Measurements from ENCODE around the gene DNM3. TPM values are rescaled to one million over a fixed set of nuclear protein-coding genes. Genes with fewer than 3 reads are reported as not detected.

DNM3 gene
- total RNA-seq, 1 donor from 2014 or later = 9.6 TPM

DNA sequence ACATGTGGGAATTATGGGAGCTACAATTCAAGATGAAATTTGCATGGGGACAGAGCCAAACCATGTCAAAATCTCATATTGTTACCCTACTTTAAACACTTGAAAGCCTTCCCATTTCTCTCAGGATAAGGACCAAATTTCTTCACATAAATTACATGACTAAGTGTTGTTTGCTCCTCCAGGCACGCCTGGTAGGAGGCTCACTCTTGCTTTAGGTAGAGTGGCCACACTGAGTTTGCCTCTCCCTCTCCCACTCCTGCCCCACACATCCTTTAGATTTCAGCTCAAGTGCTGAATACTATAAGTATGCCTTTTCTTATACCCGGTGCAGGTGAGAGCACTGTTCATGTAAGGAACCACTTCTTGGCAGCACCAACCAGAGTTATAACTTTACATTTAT lies 279.1 kb downstream of the DNM3 start:
- H3K36me3 ChIP-seq = no peaks in the 10 kb centered on the region
- intact Hi-C loops (cut with DNase I) = no loop called here
- no peak overlapping the region for H3K4me3 ChIP-seq
- no peaks in the 10 kb centered on the region for H3K4me1 ChIP-seq
- DNase-seq (ENCODE audit: low spot score in 2 of 2) = no peak
- no peaks in the 10 kb centered on the region for H3K9me3 ChIP-seq
- H3K27me3 ChIP-seq = no peaks in the 10 kb centered on the region
- H3K27ac ChIP-seq = no peak overlapping the region
- TF ChIP-seq, protein P1, sequence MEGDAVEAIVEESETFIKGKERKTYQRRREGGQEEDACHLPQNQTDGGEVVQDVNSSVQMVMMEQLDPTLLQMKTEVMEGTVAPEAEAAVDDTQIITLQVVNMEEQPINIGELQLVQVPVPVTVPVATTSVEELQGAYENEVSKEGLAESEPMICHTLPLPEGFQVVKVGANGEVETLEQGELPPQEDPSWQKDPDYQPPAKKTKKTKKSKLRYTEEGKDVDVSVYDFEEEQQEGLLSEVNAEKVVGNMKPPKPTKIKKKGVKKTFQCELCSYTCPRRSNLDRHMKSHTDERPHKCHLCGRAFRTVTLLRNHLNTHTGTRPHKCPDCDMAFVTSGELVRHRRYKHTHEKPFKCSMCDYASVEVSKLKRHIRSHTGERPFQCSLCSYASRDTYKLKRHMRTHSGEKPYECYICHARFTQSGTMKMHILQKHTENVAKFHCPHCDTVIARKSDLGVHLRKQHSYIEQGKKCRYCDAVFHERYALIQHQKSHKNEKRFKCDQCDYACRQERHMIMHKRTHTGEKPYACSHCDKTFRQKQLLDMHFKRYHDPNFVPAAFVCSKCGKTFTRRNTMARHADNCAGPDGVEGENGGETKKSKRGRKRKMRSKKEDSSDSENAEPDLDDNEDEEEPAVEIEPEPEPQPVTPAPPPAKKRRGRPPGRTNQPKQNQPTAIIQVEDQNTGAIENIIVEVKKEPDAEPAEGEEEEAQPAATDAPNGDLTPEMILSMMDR (IDR thresholded peaks at IDR 0.05) = no peak

DNA sequence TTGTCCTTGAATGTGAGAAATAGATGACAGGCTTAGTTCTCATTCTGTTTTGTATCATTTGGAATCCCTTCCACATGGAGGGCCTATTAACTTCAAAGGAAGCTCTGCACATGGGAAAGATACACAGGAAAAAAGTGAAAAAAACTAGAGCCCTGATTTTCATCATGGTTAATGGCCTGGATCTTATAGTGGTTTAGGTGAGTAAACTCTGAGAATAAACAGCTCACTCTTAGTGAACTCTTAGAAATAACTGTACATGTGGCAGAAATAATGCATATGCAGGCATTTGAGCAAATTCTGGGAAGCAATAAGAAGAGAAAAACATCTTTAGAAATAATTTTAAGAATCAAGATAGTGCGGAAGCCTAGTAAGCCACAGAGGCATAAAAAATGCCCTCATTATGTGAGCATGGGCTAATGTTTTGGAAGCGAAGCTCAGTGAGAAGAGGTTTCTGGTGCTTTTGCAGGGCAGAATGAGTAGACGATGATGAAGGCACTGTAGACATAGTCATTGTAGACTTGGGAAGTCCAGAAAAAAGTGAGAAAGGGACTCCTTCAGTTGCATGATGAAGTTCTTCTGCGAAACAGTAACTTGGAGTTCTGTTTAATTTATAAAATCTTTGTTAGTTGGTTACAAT lies 279.9 kb downstream of the DNM3 start:
- H3K4me3 ChIP-seq = no peak overlapping the region
- intact Hi-C loops (cut with DNase I) = no loop called here
- H3K9me3 ChIP-seq = no peaks in the 10 kb centered on the region
- H3K27ac ChIP-seq = no peak overlapping the region
- TF ChIP-seq, protein P1 (IDR thresholded peaks at IDR 0.05) = no peak
- H3K27me3 ChIP-seq = no peaks in the 10 kb centered on the region
- no peaks in the 10 kb centered on the region for H3K36me3 ChIP-seq
- DNase-seq (ENCODE audit: low spot score in 2 of 2) = no peak
- no peaks in the 10 kb centered on the region for H3K4me1 ChIP-seq

DNA sequence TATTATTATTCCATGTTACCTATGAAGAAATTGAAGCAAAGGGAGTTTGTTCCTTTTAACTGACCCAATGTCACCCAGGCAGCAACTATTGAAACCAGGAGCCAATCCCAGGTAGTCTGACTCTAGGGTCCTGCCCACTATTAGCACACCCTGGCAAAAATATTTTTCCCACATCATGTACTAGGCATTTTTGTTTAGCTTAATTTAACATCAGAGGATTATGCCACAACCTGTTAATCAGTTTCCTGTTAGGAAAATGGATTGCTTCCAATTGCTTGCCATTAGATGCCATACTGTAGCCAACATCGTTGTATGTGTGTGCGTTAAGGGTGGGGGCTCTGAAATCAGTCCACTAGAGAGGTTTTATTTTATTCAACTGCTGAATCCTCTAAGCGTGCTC lies 281.1 kb downstream of the DNM3 start:
- intact Hi-C loops (cut with DNase I) = no loop called here
- no peaks in the 10 kb centered on the region for H3K36me3 ChIP-seq
- H3K4me3 ChIP-seq = no peak overlapping the region
- TF ChIP-seq, protein P1 (IDR thresholded peaks at IDR 0.05) = no peak
- no peaks in the 10 kb centered on the region for H3K27me3 ChIP-seq
- no peaks in the 10 kb centered on the region for H3K9me3 ChIP-seq
- DNase-seq (ENCODE audit: low spot score in 2 of 2) = no peak
- H3K27ac ChIP-seq = no peak overlapping the region
- no peaks in the 10 kb centered on the region for H3K4me1 ChIP-seq

DNA sequence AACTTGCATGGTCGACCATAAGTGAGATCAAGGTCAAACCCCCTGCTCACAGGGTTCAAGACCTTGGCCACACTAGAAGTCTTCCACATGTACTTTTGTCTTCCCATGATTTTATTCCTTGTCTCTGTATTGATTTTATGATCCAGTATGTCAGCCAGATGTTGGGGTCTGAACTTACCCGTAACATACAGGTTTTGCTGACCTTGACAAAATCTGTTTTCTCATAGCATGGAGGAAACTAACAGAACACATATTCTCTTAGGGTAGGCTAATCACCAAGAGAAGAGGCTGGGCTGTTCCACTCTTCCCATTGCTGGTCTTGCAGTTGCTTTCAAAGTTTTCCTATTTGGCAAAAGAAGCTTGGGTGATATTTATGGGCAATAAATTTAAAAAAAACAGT lies 284.0 kb downstream of the DNM3 start:
- Histone ChIP-seq H3K9me3 (no peaks in the 10 kb centered on the region), H3K27ac (no peak overlapping the region), H3K36me3 (no peaks in the 10 kb centered on the region), H3K27me3 (no peaks in the 10 kb centered on the region), H3K4me3 (no peak overlapping the region), H3K4me1 (no peaks in the 10 kb centered on the region)
- intact Hi-C loops (cut with DNase I) = no loop called here
- TF ChIP-seq, protein P1 (IDR thresholded peaks at IDR 0.05) = no peak
- DNase-seq (ENCODE audit: low spot score in 2 of 2) = no peak

DNA sequence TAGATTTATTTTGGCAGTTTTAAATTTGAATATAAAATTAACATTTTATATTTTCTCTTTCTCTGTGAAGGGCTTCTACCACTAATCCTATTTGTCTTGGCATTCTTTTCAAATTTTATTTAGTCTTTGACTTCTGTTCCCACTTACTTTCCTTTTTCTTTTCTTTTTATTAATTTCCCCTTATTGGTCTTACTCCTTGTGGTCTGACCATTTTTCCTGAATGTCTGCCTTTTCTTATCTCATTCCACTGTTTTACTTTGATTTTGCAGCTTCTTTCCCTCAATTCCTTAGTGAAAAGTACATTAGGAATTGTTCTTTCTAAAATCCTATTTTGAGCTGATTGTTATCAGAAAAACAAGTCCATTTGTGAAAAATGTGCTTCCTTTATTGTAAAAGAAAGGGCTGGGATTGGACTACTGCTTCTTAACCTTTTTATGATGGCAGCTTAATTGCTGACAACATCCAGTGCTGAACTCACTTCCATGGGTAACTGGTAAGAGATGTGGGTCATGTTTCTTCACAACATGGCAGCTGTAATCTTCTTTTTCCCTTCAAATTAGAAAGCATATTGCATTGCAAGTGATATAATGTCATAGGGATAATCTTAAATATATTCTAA lies 284.6 kb downstream of the DNM3 start:
- DNase-seq (ENCODE audit: low spot score in 2 of 2) = no peak
- TF ChIP-seq, protein P1 (IDR thresholded peaks at IDR 0.05) = no peak
- Histone ChIP-seq H3K4me1 (no peaks in the 10 kb centered on the region), H3K9me3 (no peaks in the 10 kb centered on the region), H3K36me3 (no peaks in the 10 kb centered on the region), H3K4me3 (no peak overlapping the region), H3K27me3 (no peaks in the 10 kb centered on the region), H3K27ac (no peak overlapping the region)
- intact Hi-C loops (cut with DNase I) = no loop called here

Data from ascending aorta (tissue), 2 donors.